Activated naive CD8-positive, alpha-beta T cell treated with anti-CD3 and anti-CD28 coated beads, Interleukin-2, amount 10 ng/mL, durations not matched to agents 7 days and 5 days (primary cell): ENCODE measurements around the gene NPBWR2. TPM values are rescaled to one million over a fixed set of nuclear protein-coding genes. Genes with fewer than 3 reads are reported as not detected.
"Not testable (repeated sequence)": the region's sequence is repeated elsewhere in the genome, so short reads cannot be mapped to it uniquely, and the experiment has no call there.

Source experiments
- ATAC-seq: fragments of 150-1000 bp; cut with Tn5 transposase; one replicate; pipeline ENCODE4 v1.10.0; 2021; ENCODE audit warnings: low read depth, moderate library complexity
- POLR2A ChIA-PET: fragments of 350-600 bp; sonication (Branson Sonifier 250); formaldehyde crosslinking; loops from one replicate; lab custom pipeline; 2021; ENCODE audit warnings: antibody characterized with exemption; lab: Charles Lee
- DNase-seq: peaks from one replicate; pipeline ENCODE4 v3.0.0; 2021
- H3K27ac Mint-ChIP-seq: one replicate; pipeline ENCODE4 v1.8.0; 2022; ENCODE audit warnings: mild to moderate bottlenecking, mixed read lengths
- H3K27me3 Mint-ChIP-seq: one replicate; pipeline ENCODE4 v1.8.0; 2022; ENCODE audit warnings: mild to moderate bottlenecking, moderate library complexity, mixed read lengths
- H3K36me3 Mint-ChIP-seq: one replicate; pipeline ENCODE4 v1.8.0; 2021; ENCODE audit warnings: mild to moderate bottlenecking, mixed read lengths
- H3K4me1 Mint-ChIP-seq: one replicate; pipeline ENCODE4 v1.8.0; 2021; ENCODE audit warnings: mixed read lengths
- H3K4me3 Mint-ChIP-seq: one replicate; pipeline ENCODE4 v1.8.0; 2022; ENCODE audit warnings: mild to moderate bottlenecking, moderate library complexity, mixed read lengths
- H3K9me3 Mint-ChIP-seq: one replicate; pipeline ENCODE4 v1.8.0; 2021; ENCODE audit warnings: mixed read lengths
- total RNA-seq, 2 experiments: library from RNA; stranded (reverse); gene quantifications; one replicate each; pipeline ENCODE4 v1.2.3, GENCODE V29; 2021

NPBWR2 gene
- total RNA-seq, 2 experiments from 2014 or later: not detected

DNA sequence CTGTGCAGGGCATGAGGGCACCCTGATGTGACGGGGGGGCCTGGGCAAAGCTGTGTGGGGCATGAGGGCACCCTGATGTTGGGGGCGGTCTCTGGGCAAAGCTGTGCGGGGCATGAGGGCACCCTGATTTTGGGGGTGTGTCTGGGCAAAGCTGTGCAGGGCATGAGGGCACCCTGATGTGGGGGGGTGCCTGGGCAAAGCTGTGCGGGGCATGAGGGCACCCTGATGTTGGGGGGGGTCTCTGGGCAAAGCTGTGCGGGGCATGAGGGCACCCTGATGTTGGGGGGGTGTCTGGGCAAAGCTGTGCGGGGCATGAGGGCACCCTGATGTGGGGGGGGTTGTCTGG is 10.0 kb upstream of the NPBWR2 start:
- DNase-seq, ATAC-seq, H3K27ac Mint-ChIP-seq, POLR2A ChIA-PET, H3K4me3 Mint-ChIP-seq, H3K9me3 Mint-ChIP-seq, H3K36me3 Mint-ChIP-seq, H3K27me3 Mint-ChIP-seq, H3K4me1 Mint-ChIP-seq: not testable (repeated sequence)

DNA sequence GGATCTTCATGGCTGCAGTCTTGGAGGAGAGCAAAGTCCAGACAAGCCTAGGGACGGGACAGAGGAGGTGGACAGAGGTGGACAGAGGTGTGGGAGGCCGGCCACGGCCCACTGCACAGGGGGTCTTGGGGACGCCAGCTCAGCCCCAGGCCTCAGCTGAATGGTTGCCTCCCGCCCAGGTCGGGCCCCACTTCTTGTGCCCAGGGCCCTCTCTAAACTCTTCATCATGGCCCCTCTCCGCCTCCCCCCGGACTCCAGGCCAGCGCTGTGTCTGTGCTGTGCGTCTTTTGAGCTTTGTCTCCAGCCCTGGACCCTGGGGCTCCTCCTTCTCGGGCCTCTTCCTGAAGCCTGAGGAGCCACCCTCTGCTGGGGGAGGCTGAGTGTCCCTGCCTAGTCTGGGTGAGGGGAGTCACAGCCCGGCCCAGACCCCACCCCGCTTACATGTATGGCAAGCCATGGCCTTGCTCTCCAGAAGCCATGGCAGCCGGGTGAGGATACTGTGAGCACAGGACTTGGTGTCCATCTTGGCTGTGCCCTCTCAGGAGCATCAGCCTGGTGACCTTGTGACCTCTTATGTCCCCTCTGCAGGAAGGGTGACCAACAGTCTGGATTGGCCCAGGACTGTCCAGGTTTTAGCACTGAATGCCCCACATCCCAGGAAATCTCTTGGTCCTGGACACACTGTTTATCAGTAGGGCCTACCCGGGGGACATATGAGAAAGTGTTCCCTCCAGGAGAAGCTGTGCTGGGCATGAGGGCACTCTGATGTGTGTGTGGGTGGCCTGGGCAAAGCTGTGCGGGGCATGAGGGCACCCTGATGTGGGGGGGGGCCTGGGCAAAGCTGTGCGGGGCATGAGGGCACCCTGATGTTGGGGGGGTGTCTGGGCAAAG is 9.4 kb upstream of the NPBWR2 start:
- POLR2A ChIA-PET: no interaction called here
- Mint-ChIP-seq H3K27me3 (peaks cover 6% of the 10 kb centered on the region), H3K27ac (no peak overlapping the region), H3K4me1 (peaks cover 7% of the 10 kb centered on the region), H3K9me3 (no peaks in the 10 kb centered on the region), H3K36me3 (no peaks in the 10 kb centered on the region), H3K4me3 (no peak overlapping the region)
- ATAC-seq (no peak), DNase-seq (peak; percentile 28)

DNA sequence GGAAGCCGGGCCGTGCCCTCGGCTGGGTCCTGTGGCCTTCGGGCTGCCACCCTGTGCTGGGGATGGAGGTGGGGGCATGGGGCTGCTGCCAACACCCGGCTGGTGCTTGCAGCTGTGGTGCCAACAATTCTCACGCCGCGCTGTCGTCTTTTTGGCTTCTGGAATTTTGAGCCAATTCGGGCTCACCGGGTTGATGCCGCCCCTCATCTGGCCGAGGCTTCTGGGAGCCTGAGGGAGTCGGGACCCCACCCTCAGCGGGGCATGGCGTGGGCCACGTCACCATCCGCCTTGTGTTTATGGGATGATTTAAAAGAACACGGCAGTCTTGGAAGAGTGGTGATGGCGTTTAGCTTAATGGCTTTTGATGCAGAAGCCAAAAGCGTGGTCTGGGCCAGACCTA is 8.7 kb upstream of the NPBWR2 start:
- POLR2A ChIA-PET: no interaction called here
- no peak overlapping the region for H3K4me3 Mint-ChIP-seq
- H3K36me3 Mint-ChIP-seq: no peaks in the 10 kb centered on the region
- no peaks in the 10 kb centered on the region for H3K9me3 Mint-ChIP-seq
- DNase-seq: no peak
- H3K27ac Mint-ChIP-seq: no peak overlapping the region
- H3K4me1 Mint-ChIP-seq: peaks cover 7% of the 10 kb centered on the region
- no peak for ATAC-seq
- H3K27me3 Mint-ChIP-seq: no peaks in the 10 kb centered on the region

DNA sequence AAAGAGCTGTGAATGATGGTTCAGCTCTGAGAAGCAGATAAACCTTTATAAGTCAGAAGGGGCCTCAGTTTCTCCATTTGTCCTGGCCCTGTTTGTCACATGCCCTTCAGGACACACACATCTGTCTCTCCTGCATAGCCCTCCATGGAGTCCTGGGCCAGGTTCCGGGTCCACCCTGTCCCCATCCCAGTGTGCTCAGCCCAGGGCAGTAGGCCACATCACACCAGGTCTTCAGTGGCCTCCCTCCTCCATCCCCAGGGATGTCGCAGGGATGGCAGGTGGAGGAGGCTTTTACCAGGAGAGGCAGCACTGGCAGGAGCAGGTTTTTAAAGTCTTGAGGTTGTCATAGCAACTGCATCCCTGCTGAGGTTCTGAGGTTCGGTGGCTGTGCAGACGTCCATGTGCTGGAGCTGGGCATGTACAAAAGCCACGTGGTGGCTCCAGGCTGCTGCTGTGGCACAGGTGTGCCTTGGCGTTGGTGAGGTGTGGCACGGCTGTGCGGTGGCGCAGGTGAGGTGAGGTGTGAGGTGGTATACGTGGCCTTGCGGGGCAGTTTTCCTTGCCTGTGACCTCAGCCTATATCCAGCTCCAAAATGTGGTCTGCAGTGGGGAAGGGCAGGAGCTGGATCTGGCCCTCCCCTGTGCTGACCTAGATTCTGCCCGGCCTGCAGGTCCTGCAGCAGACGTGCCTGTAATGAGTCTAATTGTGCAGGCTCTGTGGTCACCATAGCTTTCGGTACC is 8.0 kb upstream of the NPBWR2 start:
- no peak for DNase-seq
- POLR2A ChIA-PET: no interaction called here
- peaks cover 6% of the 10 kb centered on the region for H3K4me1 Mint-ChIP-seq
- H3K27ac Mint-ChIP-seq: no peak overlapping the region
- no peak overlapping the region for H3K4me3 Mint-ChIP-seq
- H3K9me3 Mint-ChIP-seq: no peaks in the 10 kb centered on the region
- H3K27me3 Mint-ChIP-seq: no peaks in the 10 kb centered on the region
- no peaks in the 10 kb centered on the region for H3K36me3 Mint-ChIP-seq
- ATAC-seq: no peak

DNA sequence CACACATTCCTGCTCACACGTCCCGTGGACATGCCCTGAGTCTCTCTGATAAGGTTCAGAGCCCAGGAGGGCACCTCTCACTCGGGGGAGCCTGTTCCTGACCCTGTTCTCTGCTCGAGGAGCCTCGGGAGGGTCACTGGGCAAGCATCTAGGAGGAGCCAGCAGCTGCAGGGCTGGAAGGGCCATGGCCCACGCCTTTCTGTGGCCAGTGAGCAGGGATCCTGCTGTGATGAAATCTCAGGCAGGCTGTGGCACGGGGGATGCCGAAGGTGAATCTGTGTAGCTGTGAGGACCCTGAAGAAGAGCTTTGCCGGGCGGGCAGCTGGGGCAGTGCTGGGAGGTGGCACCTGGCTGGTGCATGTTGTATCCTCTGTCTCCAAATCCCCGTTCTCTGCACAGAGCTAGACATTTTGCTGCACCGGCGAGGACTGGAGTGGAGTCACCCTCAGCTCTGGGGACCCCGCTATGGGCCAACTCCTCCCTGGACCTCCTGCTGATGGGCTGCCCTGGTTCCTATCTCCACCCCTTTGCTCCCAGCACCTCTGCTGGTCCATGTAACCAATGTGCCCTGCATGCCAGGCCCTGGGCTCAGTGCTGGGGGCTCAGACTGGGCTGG is 7.1 kb upstream of the NPBWR2 start:
- H3K4me1 Mint-ChIP-seq: no peaks in the 10 kb centered on the region
- H3K4me3 Mint-ChIP-seq: no peak overlapping the region
- ATAC-seq: no peak
- DNase-seq: no peak
- H3K36me3 Mint-ChIP-seq: no peaks in the 10 kb centered on the region
- no peaks in the 10 kb centered on the region for H3K9me3 Mint-ChIP-seq
- no peak overlapping the region for H3K27ac Mint-ChIP-seq
- H3K27me3 Mint-ChIP-seq: no peaks in the 10 kb centered on the region
- POLR2A ChIA-PET: no interaction called here

DNA sequence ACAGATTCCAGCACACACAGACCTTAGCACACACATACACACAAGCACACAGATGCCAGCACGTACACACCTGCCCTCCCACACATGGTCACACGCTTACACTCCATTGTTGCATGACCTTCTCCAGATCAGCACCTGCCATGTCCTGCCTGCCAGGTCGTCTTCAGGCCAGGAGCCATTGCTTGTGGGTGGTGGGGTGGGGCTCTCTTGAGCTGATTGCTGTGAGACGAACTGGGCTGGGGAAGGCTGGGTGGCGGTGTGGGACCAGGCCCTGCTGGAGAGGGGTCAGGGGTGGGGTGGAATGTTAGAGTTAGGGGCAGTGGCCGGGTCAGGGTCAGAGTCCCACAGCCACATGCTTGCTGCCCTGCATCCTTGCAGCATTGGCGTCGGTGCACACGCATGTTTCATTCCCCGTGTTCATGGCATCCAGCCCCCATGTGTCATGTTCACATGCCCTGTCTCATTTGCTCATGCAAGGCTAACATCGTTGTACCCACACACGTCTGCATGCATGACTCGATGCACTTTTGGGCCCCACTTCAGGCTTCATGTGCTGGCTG is 6.5 kb upstream of the NPBWR2 start:
- no peak for ATAC-seq
- Mint-ChIP-seq H3K27me3 (peaks cover under 1% of the 10 kb centered on the region), H3K4me3 (no peak overlapping the region), H3K9me3 (no peaks in the 10 kb centered on the region), H3K4me1 (no peaks in the 10 kb centered on the region), H3K27ac (no peak overlapping the region), H3K36me3 (no peaks in the 10 kb centered on the region)
- DNase-seq: no peak
- POLR2A ChIA-PET: no interaction called here

DNA sequence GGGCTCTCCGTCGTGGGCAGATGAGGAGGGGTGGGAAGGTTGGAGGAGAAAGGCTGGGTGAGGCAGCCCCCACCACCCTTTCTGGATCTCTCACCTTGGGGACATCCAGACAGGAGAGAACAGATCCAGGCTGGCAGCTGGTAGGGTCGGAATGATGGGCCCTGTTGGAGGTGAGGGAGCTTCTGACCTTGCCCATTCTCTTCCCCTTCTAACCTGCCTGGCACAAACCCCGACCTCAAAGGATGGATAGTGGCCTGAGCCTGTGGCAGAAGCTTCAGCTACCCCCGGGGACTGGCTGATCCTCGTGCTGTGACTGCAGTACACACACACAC is 6.0 kb upstream of the NPBWR2 start:
- no peaks in the 10 kb centered on the region for H3K36me3 Mint-ChIP-seq
- H3K4me1 Mint-ChIP-seq: no peaks in the 10 kb centered on the region
- POLR2A ChIA-PET: no interaction called here
- DNase-seq (no peak), ATAC-seq (no peak)
- H3K9me3 Mint-ChIP-seq: no peaks in the 10 kb centered on the region
- no peak overlapping the region for H3K4me3 Mint-ChIP-seq
- no peak overlapping the region for H3K27ac Mint-ChIP-seq
- H3K27me3 Mint-ChIP-seq: peaks cover 2% of the 10 kb centered on the region

DNA sequence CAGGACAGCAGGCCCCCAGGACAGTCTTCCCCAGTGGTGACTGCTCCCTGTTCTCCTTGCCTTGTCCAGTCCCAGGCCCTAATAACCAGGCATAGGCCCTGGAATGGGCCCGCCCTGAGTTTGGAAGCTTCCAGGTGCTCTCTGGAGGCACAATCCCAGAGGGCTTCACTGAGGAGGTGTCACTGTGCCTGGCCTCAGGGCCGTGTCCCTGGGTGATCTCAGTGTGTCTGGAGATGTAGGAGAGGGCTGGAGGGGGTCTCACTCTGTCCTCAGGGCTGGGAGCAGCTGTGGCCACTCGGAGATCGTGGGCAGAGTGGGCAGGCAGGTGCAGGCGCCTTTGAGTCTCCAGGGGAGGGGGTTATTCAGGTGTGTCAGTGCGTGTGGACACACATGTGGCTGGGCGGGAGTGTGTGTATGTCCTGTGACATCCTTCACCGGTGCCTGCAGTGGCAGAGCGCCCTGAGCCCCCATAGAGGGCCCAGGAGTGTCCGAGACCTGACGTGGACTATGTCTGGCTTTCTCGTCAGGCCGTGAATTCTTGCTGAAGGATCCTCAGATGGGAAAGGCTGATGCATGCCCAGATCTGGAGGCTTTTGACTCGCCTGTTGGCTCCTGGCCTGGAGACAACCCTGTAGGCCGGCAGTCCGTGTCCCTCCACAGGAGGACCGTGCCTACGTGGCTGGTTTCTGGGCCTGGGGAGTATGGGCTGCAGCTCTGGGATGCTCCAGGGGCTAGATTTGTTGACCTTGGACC is 5.5 kb upstream of the NPBWR2 start:
- H3K4me3 Mint-ChIP-seq: no peak overlapping the region
- DNase-seq (no peak), ATAC-seq (no peak)
- no peaks in the 10 kb centered on the region for H3K4me1 Mint-ChIP-seq
- peaks cover 2% of the 10 kb centered on the region for H3K27me3 Mint-ChIP-seq
- H3K36me3 Mint-ChIP-seq: no peaks in the 10 kb centered on the region
- no peak overlapping the region for H3K27ac Mint-ChIP-seq
- POLR2A ChIA-PET: no interaction called here
- H3K9me3 Mint-ChIP-seq: no peaks in the 10 kb centered on the region

DNA sequence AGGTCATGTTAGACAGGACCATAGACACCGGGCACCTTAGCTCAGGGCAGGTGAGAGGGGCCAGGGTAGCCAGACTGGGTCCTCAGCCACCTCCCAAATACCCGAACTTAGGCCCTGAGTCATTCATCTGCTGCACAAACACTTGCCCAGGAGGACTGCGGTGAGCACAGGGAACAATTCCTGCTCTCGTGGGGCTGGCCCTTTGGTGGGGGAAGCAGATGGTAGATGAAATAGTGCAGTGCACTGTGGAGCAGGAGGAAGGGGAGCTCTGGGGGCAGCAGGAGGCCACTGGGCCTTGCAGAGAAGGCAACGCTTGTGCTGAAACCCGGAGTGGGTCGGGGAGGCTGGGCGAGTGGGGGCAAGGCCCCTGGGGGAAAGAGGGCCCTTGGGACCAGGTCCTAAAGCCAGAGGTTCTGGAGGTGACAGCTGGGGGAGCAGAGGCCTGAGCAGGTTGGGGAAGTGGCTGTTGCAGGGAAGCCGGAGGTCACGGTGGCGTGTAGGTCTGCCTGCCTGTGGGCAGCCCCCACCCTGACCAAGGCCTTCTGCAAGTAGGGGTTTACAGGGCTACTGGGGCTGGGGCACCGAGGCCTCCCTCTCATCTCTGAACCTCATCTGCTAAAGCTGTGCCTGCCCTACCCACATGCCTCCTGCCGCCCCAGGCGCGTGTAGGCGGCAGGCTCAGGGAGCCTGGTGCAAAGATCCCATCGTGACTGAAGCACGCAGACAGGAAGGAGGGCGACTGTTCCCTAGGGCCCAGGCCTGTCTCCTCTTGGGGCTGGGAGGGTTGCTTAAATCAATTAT is 4.7 kb upstream of the NPBWR2 start:
- H3K9me3 Mint-ChIP-seq: no peaks in the 10 kb centered on the region
- POLR2A ChIA-PET: interaction anchor here (0.7 kb wide), 1 partner anchor 33 kb away, joined by 3 read pairs; the partner anchor contains the start of gene RGS19
- H3K27ac Mint-ChIP-seq: no peak overlapping the region
- peaks cover 2% of the 10 kb centered on the region for H3K27me3 Mint-ChIP-seq
- DNase-seq (no peak), ATAC-seq (no peak)
- H3K36me3 Mint-ChIP-seq: no peaks in the 10 kb centered on the region
- no peak overlapping the region for H3K4me3 Mint-ChIP-seq
- H3K4me1 Mint-ChIP-seq: no peaks in the 10 kb centered on the region

DNA sequence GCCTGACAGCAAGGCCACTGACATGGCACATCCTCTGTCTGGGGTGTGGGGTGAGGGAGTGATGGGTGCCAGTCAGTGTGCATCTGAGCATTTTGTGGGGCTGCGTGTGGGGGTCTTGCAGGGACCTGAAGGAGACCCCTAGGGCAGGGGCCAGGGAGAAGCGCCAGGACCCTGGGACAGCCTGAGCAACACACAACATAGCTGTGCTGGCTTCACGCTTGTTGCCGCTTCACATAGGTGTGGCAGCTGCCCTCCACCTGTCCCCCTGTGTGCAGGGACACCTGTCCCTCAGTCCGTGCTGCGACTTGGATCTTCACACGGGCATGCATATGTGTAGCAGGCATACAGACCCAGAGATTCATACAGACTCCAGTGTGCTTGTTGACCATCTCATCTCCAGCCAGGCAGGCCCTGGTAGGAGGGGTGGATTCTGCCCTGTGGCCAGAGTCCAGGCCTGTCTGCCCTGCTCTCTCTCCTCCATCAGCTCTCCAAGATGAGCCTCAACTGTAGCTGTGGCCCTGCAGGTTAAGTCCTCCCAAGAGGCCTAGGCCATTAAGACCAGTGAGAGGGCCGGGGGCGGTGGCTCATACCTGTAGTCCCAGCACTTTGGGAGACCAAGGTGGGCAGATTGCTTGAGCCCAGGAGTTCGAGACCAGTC is 3.2 kb upstream of the NPBWR2 start:
- POLR2A ChIA-PET: no interaction called here
- DNase-seq: no peak
- Mint-ChIP-seq H3K9me3 (no peaks in the 10 kb centered on the region), H3K27ac (no peak overlapping the region), H3K4me1 (no peaks in the 10 kb centered on the region), H3K4me3 (no peak overlapping the region), H3K36me3 (no peaks in the 10 kb centered on the region), H3K27me3 (peaks cover 2% of the 10 kb centered on the region)
- ATAC-seq: no peak

DNA sequence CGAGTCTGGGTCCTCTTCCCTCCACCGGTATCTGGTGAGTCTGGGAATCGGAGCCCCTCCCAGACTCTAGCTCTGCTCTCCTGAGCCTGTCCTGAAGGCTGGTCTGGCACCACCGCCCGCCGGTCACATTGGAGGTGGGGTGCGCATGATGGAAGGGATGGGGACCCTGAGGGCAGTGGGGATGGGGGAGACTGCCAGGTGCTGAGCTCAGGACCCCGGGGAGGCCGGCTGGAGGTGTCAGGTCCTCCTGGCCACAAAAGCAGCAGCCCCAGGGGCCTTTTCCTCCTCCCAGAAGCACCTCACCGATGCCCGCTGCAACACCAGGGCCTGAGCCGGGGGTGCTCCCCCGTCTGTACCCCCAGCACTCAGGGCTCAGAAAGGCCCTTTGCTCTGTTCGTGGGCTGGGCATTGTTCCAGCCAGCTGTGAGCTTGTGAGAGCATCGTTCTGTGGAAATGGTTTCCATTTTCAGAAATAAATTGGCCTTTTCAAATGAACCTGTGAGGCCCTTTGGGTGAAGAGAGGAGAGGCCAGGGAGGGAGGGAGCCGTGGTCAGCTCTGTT is 2.5 kb upstream of the NPBWR2 start:
- H3K4me1 Mint-ChIP-seq: no peaks in the 10 kb centered on the region
- H3K9me3 Mint-ChIP-seq: no peaks in the 10 kb centered on the region
- POLR2A ChIA-PET: no interaction called here
- H3K4me3 Mint-ChIP-seq: no peak overlapping the region
- no peak for DNase-seq
- no peak for ATAC-seq
- H3K36me3 Mint-ChIP-seq: no peaks in the 10 kb centered on the region
- H3K27me3 Mint-ChIP-seq: peaks cover 2% of the 10 kb centered on the region
- H3K27ac Mint-ChIP-seq: no peak overlapping the region
